GM10248 (cell line): ENCODE data around the gene SLC34A3.

Experiments used
- CTCF ChIA-PET: fragments of 300-600 bp; sonication (Branson Sonifier 250); formaldehyde crosslinking; extraction: SDS; loops from one replicate; lab custom pipeline; 2021; ENCODE audit warnings: antibody characterized with exemption; lab: Yijun Ruan, JAX
- POLR2A ChIA-PET: fragments of 350-650 bp; sonication (Branson Sonifier 250); formaldehyde crosslinking; extraction: SDS; loops from one replicate; lab custom pipeline; 2020; ENCODE audit warnings: antibody characterized with exemption; lab: Yijun Ruan, JAX
- DNase-seq: peaks from one replicate; pipeline ENCODE4 v3.0.0; 2012; ENCODE audit errors: extremely low spot score
- CTCF ChIP-seq: IDR thresholded peaks from 2 replicates; pipeline ENCODE4 v1.5.1; 2012; ENCODE audit warnings: mild to moderate bottlenecking, low read depth; ENCODE audit errors: extremely low read depth, missing control alignments, control extremely low read depth

Gene SLC34A3

GRCh38 chr9:137281345-137282116 lies 50.8 kb downstream of the SLC34A3 start:
- no peak for DNase-seq
- ChIA-PET CTCF (interaction anchor here (1.0 to 2.2 kb wide), 2 partner anchors 21 to 48 kb away, joined by 3 to 10 read pairs; partner anchors contain the start of gene NRARP), POLR2A (no interaction called here)
- TF ChIP-seq CTCF, result no peak
